Nephron (organoid): Measurements from ENCODE around the gene PLEKHA8.

ENCODE experiments used
- H3K27ac Mint-ChIP-seq, 3 experiments: 2 replicates each; pipeline ENCODE4 v1.8.0; 2020; ENCODE audit warnings: mixed read lengths in 3 of 3, mild to moderate bottlenecking in 2 of 3, moderate library complexity in 1 of 3
- H3K27me3 Mint-ChIP-seq: 2 replicates; pipeline ENCODE4 v1.8.0; 2021; ENCODE audit warnings: low read depth, mild to moderate bottlenecking, moderate library complexity, mixed read lengths
- H3K36me3 Mint-ChIP-seq: 2 replicates; pipeline ENCODE4 v1.8.0; 2020; ENCODE audit warnings: low read depth, mixed read lengths
- H3K4me1 Mint-ChIP-seq: 2 replicates; pipeline ENCODE4 v1.8.0; 2020; ENCODE audit warnings: mixed read lengths
- H3K4me3 Mint-ChIP-seq, 3 experiments: 2 replicates each; pipeline ENCODE4 v1.8.0; 2020; ENCODE audit warnings: mild to moderate bottlenecking in 3 of 3, mixed read lengths in 3 of 3, moderate library complexity in 2 of 3
- H3K9me3 Mint-ChIP-seq: 2 replicates; pipeline ENCODE4 v1.8.0; 2020; ENCODE audit warnings: mixed read lengths
- TF ChIP-seq, protein P1 (sequence below), 3 experiments: fragments of 200-600 bp; sonication (generic); IDR thresholded peaks; one replicate each; pipeline ENCODE4 v1.5.0; 2021; ENCODE audit warnings: antibody characterized with exemption in 3 of 3; ENCODE audit not compliant: unreplicated experiment in 3 of 3

PLEKHA8 gene

DNA sequence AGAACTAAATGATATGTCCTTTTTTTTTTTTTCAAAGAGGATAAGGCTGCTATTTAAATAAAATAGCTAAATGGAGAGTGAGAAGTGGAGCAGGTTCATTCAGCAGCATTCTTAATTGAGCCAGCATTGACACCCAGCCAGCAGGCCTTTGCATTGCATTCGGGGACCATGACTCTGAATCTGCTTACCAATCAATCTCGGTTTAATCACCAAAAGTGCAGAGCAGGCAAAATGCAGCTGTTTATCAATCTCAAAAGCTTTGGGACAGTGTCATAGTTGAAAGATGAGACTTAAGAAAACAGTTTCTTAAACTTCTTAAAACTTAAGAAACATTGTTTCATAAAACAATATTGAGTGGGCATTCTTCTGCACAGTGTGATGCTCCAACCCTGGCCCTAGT is 51.7 kb downstream of the PLEKHA8 start:
- Mint-ChIP-seq H3K27ac (no peak overlapping the region), H3K4me3 (no peak overlapping the region), H3K36me3 (peaks cover 32% of the 10 kb centered on the region), H3K4me1 (no peaks in the 10 kb centered on the region), H3K27me3 (no peaks in the 10 kb centered on the region), H3K9me3 (no peaks in the 10 kb centered on the region)
- TF ChIP-seq, protein P1, sequence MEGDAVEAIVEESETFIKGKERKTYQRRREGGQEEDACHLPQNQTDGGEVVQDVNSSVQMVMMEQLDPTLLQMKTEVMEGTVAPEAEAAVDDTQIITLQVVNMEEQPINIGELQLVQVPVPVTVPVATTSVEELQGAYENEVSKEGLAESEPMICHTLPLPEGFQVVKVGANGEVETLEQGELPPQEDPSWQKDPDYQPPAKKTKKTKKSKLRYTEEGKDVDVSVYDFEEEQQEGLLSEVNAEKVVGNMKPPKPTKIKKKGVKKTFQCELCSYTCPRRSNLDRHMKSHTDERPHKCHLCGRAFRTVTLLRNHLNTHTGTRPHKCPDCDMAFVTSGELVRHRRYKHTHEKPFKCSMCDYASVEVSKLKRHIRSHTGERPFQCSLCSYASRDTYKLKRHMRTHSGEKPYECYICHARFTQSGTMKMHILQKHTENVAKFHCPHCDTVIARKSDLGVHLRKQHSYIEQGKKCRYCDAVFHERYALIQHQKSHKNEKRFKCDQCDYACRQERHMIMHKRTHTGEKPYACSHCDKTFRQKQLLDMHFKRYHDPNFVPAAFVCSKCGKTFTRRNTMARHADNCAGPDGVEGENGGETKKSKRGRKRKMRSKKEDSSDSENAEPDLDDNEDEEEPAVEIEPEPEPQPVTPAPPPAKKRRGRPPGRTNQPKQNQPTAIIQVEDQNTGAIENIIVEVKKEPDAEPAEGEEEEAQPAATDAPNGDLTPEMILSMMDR (IDR thresholded peaks at IDR 0.05; ENCODE audit: unreplicated experiment in 3 of 3): no peak

DNA sequence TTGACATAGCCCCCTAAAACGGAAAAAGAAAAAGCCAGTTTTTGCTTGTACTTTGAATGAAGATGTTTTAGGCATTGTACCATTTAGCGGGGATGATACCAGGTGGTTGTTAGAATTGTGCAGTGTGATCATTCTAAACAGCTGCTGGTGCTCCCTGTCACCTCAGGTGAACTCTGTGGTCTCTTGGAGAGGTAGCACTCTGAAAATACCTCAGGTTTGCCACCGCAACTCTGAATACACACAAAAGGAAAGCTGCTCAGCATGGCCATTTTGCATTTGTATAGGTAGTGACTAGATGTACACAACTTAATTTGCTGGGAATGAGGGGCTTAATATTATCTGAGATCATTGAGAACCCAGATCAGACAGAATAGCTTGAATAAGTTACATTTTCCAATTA is 52.6 kb downstream of the PLEKHA8 start:
- TF ChIP-seq, protein P1 (IDR thresholded peaks at IDR 0.05; ENCODE audit: unreplicated experiment in 3 of 3): no peak
- peaks cover 38% of the 10 kb centered on the region for H3K36me3 Mint-ChIP-seq
- H3K27ac Mint-ChIP-seq: no peak overlapping the region
- no peaks in the 10 kb centered on the region for H3K4me1 Mint-ChIP-seq
- H3K4me3 Mint-ChIP-seq: no peak overlapping the region
- no peaks in the 10 kb centered on the region for H3K9me3 Mint-ChIP-seq
- no peaks in the 10 kb centered on the region for H3K27me3 Mint-ChIP-seq

DNA sequence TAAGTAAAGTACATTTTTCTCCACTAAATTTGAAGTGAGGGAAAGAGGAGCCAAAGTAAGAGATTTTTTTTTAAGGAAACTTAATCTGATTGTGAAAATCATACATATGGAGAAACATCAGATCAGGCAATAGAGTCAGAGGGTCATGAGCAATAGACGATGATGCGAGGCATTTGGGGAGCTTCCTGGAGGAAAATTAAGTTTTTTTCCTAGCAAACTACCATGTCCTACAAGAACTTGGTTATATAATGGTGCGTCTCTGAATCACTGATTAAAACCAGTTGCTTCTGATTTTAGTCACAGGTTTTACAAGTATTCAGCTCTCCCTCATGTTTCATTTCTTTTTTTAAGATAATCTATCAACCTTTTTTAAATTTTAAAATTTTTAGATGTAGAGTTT is 54.5 kb downstream of the PLEKHA8 start:
- H3K9me3 Mint-ChIP-seq: no peaks in the 10 kb centered on the region

DNA sequence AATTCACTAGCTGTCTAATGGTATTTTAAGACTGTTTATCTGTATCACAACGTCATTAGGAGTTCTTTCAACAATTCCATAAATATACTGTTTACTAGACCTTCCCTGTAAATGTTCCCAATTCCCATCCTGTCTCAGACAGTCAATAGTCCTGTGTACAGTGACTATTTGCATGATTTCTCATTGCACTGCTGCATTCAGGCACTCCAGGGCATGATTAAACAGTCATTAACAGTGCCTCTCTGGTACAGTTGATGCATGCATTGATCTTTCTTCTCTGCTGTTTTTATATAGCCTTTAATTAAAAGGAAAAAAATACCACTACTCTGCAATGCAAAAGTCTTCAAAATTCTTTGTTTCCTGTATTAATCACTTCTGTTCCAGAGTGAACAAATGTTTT is 55.1 kb downstream of the PLEKHA8 start:
- no peaks in the 10 kb centered on the region for H3K27me3 Mint-ChIP-seq
- H3K4me1 Mint-ChIP-seq: no peaks in the 10 kb centered on the region
- H3K36me3 Mint-ChIP-seq: peaks cover 48% of the 10 kb centered on the region
- no peak overlapping the region for H3K27ac Mint-ChIP-seq
- no peaks in the 10 kb centered on the region for H3K9me3 Mint-ChIP-seq
- TF ChIP-seq, protein P1 (IDR thresholded peaks at IDR 0.05; ENCODE audit: unreplicated experiment in 3 of 3): no peak
- H3K4me3 Mint-ChIP-seq: no peak overlapping the region

More for the DNA sequence above, 54.5 kb downstream of the PLEKHA8 start:
- peaks cover 54% of the 10 kb centered on the region for H3K36me3 Mint-ChIP-seq
- H3K27me3 Mint-ChIP-seq: no peaks in the 10 kb centered on the region
- H3K4me3 Mint-ChIP-seq: no peak overlapping the region
- TF ChIP-seq, protein P1 (IDR thresholded peaks at IDR 0.05; ENCODE audit: unreplicated experiment in 3 of 3): no peak
- H3K27ac Mint-ChIP-seq: no peak overlapping the region
- no peaks in the 10 kb centered on the region for H3K4me1 Mint-ChIP-seq

DNA sequence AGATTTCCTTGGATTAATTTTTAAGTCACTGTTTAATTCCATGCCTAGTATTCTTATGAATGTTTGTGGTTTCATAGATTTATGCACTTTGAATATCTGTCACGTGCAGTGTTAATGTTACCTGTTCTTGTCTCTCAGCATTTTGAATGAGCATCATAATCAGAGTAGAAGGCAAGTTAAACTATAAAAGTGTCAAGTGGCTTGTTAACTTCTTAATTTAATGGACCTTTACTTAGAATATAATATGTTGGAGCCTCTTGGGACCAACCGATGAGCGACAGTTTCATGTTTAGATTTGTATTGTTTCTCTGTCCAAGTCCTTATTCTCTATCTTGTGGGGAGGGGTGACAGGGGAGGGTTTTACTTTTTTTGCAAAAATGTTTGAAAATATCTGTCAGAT is 56.0 kb downstream of the PLEKHA8 start:
- peaks cover 43% of the 10 kb centered on the region for H3K36me3 Mint-ChIP-seq
- H3K27me3 Mint-ChIP-seq: no peaks in the 10 kb centered on the region
- H3K4me3 Mint-ChIP-seq: no peak overlapping the region
- TF ChIP-seq, protein P1 (IDR thresholded peaks at IDR 0.05; ENCODE audit: unreplicated experiment in 3 of 3): no peak
- no peak overlapping the region for H3K27ac Mint-ChIP-seq
- H3K9me3 Mint-ChIP-seq: no peaks in the 10 kb centered on the region
- H3K4me1 Mint-ChIP-seq: no peaks in the 10 kb centered on the region

DNA sequence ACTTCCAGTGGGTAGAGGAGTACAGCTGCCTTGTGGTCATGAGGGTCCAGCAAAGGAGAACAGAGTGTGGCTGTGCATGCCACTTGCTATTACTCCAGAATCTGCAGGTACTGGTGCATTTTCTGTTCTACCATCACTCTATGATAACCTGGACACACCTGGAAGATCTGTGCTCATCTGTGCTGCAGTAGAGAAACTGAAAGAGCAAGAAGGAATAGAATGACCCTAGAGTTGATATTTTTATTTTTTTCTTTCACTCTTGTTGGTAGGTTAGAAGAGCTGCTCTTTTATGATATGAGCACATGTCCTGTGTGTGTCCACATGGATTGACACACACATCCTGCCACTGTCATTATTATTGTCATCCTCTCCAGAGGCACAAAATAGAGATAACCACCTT is 58.3 kb downstream of the PLEKHA8 start:
- Mint-ChIP-seq H3K4me3 (no peak overlapping the region), H3K36me3 (peaks cover 38% of the 10 kb centered on the region), H3K4me1 (no peaks in the 10 kb centered on the region), H3K27me3 (no peaks in the 10 kb centered on the region), H3K9me3 (no peaks in the 10 kb centered on the region), H3K27ac (no peak overlapping the region)
- TF ChIP-seq, protein P1 (IDR thresholded peaks at IDR 0.05; ENCODE audit: unreplicated experiment in 3 of 3): no peak
